B cell (primary cell): ENCODE results near the gene RTTN. TPM values are rescaled to one million over a fixed set of nuclear protein-coding genes. Genes with fewer than 3 reads are reported as not detected.

Source experiments
- ATAC-seq: fragments of 200-7000 bp; cut with Tn5 transposase; one replicate; pipeline ENCODE4 v1.10.0; 2021; ENCODE audit warnings: low read depth, mild to moderate bottlenecking, moderate number of reproducible peaks, moderate library complexity
- CTCF ChIA-PET: fragments of 350-600 bp; sonication (Branson Sonifier 250); formaldehyde crosslinking; loops from one replicate; lab custom pipeline; 2021; ENCODE audit warnings: antibody characterized with exemption, inconsistent platforms; lab: Charles Lee
- POLR2A ChIA-PET: fragments of 350-600 bp; sonication (Branson Sonifier 250); formaldehyde crosslinking; loops from one replicate; lab custom pipeline; 2021; ENCODE audit warnings: antibody characterized with exemption; lab: Charles Lee
- DNase-seq: peaks from one replicate; pipeline ENCODE4 v3.0.0; 2013
- H2AFZ ChIP-seq: 2 replicates; pipeline ENCODE4 v1.6.1; 2012; ENCODE audit warnings: mild to moderate bottlenecking, low read depth, low read length; ENCODE audit not compliant: insufficient read depth, poor library complexity, severe bottlenecking
- H3K27ac ChIP-seq, 2 donors: 1 replicate in 1 of 2; 2 replicates in 1 of 2; pipeline ENCODE4 v1.5.1; 2012 to 2013; ENCODE audit warnings: low read length in 2 of 2, mild to moderate bottlenecking in 2 of 2, moderate library complexity in 1 of 2
- H3K27me3 ChIP-seq, 4 experiments: fragments of 200-600 bp in 1 of 4; sonication (generic) in 1 of 4; replicated peaks in 1 of 4; 1 replicate in 2 of 4; 2 replicates in 2 of 4; pipeline versions ENCODE4 v1.6.1 to v1.7.0; 2013 to 2016; ENCODE audit warnings: low read length in 3 of 4, mild to moderate bottlenecking in 2 of 4, mixed read lengths in 1 of 4, moderate library complexity in 1 of 4; ENCODE audit not compliant: insufficient read depth in 4 of 4, control insufficient read depth in 3 of 4; ENCODE audit errors: control extremely low read depth in 1 of 4
- H3K36me3 ChIP-seq, 2 experiments: replicated peaks in 1 of 2; 1 replicate in 1 of 2; 2 replicates in 1 of 2; pipeline versions ENCODE4 v1.6.1 to v1.7.1; 2013; ENCODE audit warnings: low read length in 1 of 2; ENCODE audit not compliant: insufficient read depth in 2 of 2, control insufficient read depth in 1 of 2; ENCODE audit errors: control extremely low read depth in 1 of 2, extremely low read depth in 1 of 2
- H3K4me1 ChIP-seq, 2 donors: fragments of 200-600 bp in 1 of 2; sonication (generic) in 1 of 2; 1 replicate in 1 of 2; 2 replicates in 1 of 2; pipeline versions ENCODE4 v1.5.1 to v1.6.1; 2013 to 2017; ENCODE audit warnings: low read length in 2 of 2; ENCODE audit not compliant: control insufficient read depth in 2 of 2, insufficient read depth in 2 of 2
- H3K4me2 ChIP-seq: replicated peaks from 2 replicates; pipeline ENCODE3; 2012; ENCODE audit warnings: mild to moderate bottlenecking, low read depth, low read length; ENCODE audit not compliant: poor library complexity, severe bottlenecking
- H3K4me3 ChIP-seq, 5 experiments: fragments of 200-600 bp in 1 of 5; sonication (generic) in 1 of 5; 1 replicate in 3 of 5; 2 replicates in 2 of 5; pipeline versions ENCODE4 v1.5.1 to v1.7.0; 2011 to 2016; ENCODE audit warnings: low read length in 4 of 5, mild to moderate bottlenecking in 4 of 5, low read depth in 2 of 5, control low read depth in 1 of 5, moderate library complexity in 1 of 5; ENCODE audit not compliant: insufficient read depth in 1 of 5; ENCODE audit errors: control extremely low read depth in 1 of 5, extremely low read depth in 1 of 5
- H3K79me2 ChIP-seq: fragments of 200-600 bp; sonication (generic); one replicate; pipeline ENCODE4 v1.6.0; 2016; ENCODE audit warnings: low read length; ENCODE audit not compliant: control insufficient read depth, insufficient read depth
- H3K9ac ChIP-seq: fragments of 200-600 bp; sonication (generic); 2 replicates; pipeline ENCODE4 v1.6.1; 2017; ENCODE audit warnings: mild to moderate bottlenecking, low read length, moderate library complexity
- H3K9me3 ChIP-seq, 3 donors: one replicate each; pipeline versions ENCODE4 v1.6.1 to v1.7.1; 2013; ENCODE audit warnings: low read length in 2 of 3; ENCODE audit not compliant: control insufficient read depth in 2 of 3, insufficient read depth in 1 of 3; ENCODE audit errors: control extremely low read depth in 1 of 3
- H4K20me1 ChIP-seq: 2 replicates; pipeline ENCODE4 v1.6.0; 2012; ENCODE audit warnings: mild to moderate bottlenecking, low read length; ENCODE audit not compliant: insufficient read depth, control insufficient read depth, poor library complexity, severe bottlenecking
- H3K27ac Mint-ChIP-seq: one replicate; pipeline ENCODE4 v1.8.0; 2021; ENCODE audit warnings: mixed read lengths
- H3K27me3 Mint-ChIP-seq: one replicate; pipeline ENCODE4 v1.8.0; 2021; ENCODE audit warnings: mixed read lengths
- H3K4me1 Mint-ChIP-seq: one replicate; pipeline ENCODE4 v1.8.0; 2021; ENCODE audit warnings: mixed read lengths
- H3K4me3 Mint-ChIP-seq: one replicate; pipeline ENCODE4 v1.8.0; 2021; ENCODE audit warnings: mixed read lengths
- H3K9me3 Mint-ChIP-seq: one replicate; pipeline ENCODE4 v1.8.0; 2022; ENCODE audit warnings: mixed read lengths; ENCODE audit not compliant: insufficient read depth
- CTCF ChIP-seq: fragments of 200-600 bp; IDR thresholded peaks from one replicate; pipeline ENCODE4 v1.8.0; 2022; ENCODE audit warnings: antibody characterized with exemption, mild to moderate bottlenecking
- EZH2 ChIP-seq: IDR thresholded peaks from 2 replicates; pipeline ENCODE4 v1.6.1; 2012; ENCODE audit warnings: borderline replicate concordance, low read depth, mild to moderate bottlenecking, moderate library complexity, low read length; ENCODE audit not compliant: insufficient read depth, poor library complexity, severe bottlenecking
- WGBS: methylation state at CpG from one replicate; pipeline ENCODE4 v1.1.5; 2013; ENCODE audit warnings: missing lambda C conversion rate; ENCODE audit not compliant: insufficient coverage; 5-methylcytosine and 5-hydroxymethylcytosine counted together
- intact Hi-C: fragments of 100-400 bp; cut with micrococcal nuclease; formaldehyde crosslinking; loops from one replicate; pipeline ENCODE4 v1.10.0; 2022
- polyA plus RNA-seq: library from polyadenylated mRNA; depleted of rRNA; stranded (reverse); fragments of >200 nt; gene quantifications from 2 replicates; pipeline ENCODE4 v1.2.3, GENCODE V29; 2012
- total RNA-seq, 2 donors: library from RNA; stranded (reverse); fragments of 120-200 nt in 1 of 2; gene quantifications; 1 replicate in 1 of 2; 2 replicates in 1 of 2; pipeline versions ENCODE4 v1.2.3 to v1.2.4, GENCODE V29; 2013 to 2022

RTTN gene
- total and polyA plus RNA-seq, 2 donors (not counting 1 experiment from before 2014, with no cell fraction given) = 10.0 to 41.2 TPM

- no peaks in the 10 kb centered on the region for H3K27me3 Mint-ChIP-seq
- TF ChIP-seq EZH2 (no peak), CTCF (no peak)
- Histone ChIP-seq H3K9me3 (no peaks in the 10 kb centered on the region), H3K4me1 (no peaks in the 10 kb centered on the region), H3K79me2 (peaks cover 6% of the 10 kb centered on the region), H3K27ac (no peak overlapping the region), H4K20me1 (no peaks in the 10 kb centered on the region), H3K4me2 (no peak overlapping the region), H3K27me3 (no peaks in the 10 kb centered on the region), H3K9ac (no peak overlapping the region), H3K4me3 (no peak overlapping the region), H2AFZ (no peak overlapping the region), H3K36me3 (peaks cover 1 to 16% of the 10 kb centered on the region in 2 experiments)
- ChIA-PET POLR2A (no interaction called here), CTCF (interaction anchor here (0.9 kb wide), 1 partner anchor 22 kb away, joined by 3 read pairs; no protein-coding TSS in a partner anchor)
- intact Hi-C loops = no loop called here
- H3K9me3 Mint-ChIP-seq = no peaks in the 10 kb centered on the region
- H3K4me3 Mint-ChIP-seq = no peak overlapping the region
- DNase-seq (no peak), ATAC-seq (no peak)
- peaks cover 15% of the 10 kb centered on the region for H3K4me1 Mint-ChIP-seq
- WGBS = 67% methylated on average over 3 of the region's 4 CpGs
- H3K27ac Mint-ChIP-seq = no peak overlapping the region
Observed at GRCh38 chr18:70154591-70155194, 50.8 kb downstream of the RTTN start.

- Histone ChIP-seq H3K27ac (no peak overlapping the region), H3K4me3 (no peak overlapping the region), H3K4me2 (no peak overlapping the region), H3K4me1 (no peaks in the 10 kb centered on the region), H4K20me1 (no peaks in the 10 kb centered on the region), H2AFZ (no peak overlapping the region), H3K27me3 (no peaks in the 10 kb centered on the region), H3K9ac (no peak overlapping the region), H3K9me3 (no peaks in the 10 kb centered on the region), H3K36me3 (peaks cover 15 to 29% of the 10 kb centered on the region in 2 experiments), H3K79me2 (no peaks in the 10 kb centered on the region)
- Mint-ChIP-seq H3K4me3 (no peak overlapping the region), H3K27ac (no peak overlapping the region), H3K9me3 (no peaks in the 10 kb centered on the region), H3K4me1 (peaks cover 4% of the 10 kb centered on the region), H3K27me3 (no peaks in the 10 kb centered on the region)
- ATAC-seq = no peak
- WGBS = 47% methylated on average over 3 of the region's 3 CpGs
- TF ChIP-seq CTCF (no peak), EZH2 (no peak)
- POLR2A ChIA-PET = no interaction called here
- intact Hi-C loops = no loop called here
- no peak for DNase-seq
- CTCF ChIA-PET = no interaction called here
Observed at GRCh38 chr18:70151614-70152013, 53.9 kb downstream of the RTTN start.
